HG03159 (cell line): ENCODE results near the gene ATP2B2.

Experiments
- ATAC-seq: cut with Tn5 transposase; IDR thresholded peaks from one replicate; pipeline ENCODE4 v1.9.1; 2021; ENCODE audit warnings: mild to moderate bottlenecking, moderate library complexity; ENCODE audit not compliant: unreplicated experiment

Gene ATP2B2

DNA sequence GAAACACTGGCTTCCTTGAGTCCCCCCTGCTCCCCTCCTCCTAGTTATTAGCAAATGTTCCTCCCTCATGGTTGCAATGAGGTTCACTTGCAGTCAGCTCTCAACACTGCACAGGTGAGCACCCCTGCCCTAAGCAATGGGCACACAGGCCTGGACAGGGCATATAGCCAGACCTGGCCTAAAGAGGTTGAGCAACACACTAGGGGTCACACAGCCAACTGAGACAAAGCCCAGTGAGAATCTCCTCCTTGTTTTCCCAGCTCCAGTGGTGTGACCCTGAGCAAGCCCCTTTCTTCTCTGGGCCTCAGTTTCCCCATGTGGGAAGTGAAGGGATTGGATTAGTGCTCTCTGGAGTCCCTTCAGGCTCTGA is 49.9 kb downstream of the ATP2B2 start:
- ATAC-seq: no peak

DNA sequence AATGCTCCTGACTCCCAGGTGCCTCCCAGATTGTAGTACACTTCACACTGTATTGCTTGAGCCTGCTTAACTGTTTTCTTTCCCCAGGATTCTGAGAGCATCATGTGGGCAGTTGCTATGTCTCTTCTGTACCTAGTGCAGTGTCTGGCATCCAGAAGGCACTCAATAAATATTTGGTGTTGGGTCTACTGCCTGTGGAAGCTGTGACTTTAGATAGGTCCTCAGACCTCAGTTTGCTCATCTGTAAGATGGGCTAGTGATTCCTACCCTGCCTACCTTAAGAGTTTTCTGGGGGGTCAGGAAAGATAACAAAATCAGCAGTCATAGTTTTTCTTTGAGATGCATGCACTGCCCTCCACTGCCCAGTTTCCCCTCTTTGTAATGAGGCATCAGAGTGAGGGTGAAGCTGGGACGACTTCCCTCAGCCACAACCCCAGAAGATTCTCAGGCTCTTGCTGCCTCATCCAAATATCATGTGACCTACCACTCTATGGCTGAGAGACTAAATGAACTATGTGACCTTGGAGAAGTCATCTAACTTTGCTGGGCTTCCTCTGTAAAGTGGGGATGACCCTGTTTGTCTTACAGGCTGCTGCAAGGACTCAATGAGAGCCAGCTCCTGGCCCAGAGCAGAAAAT is 50.4 kb downstream of the ATP2B2 start:
- no peak for ATAC-seq

DNA sequence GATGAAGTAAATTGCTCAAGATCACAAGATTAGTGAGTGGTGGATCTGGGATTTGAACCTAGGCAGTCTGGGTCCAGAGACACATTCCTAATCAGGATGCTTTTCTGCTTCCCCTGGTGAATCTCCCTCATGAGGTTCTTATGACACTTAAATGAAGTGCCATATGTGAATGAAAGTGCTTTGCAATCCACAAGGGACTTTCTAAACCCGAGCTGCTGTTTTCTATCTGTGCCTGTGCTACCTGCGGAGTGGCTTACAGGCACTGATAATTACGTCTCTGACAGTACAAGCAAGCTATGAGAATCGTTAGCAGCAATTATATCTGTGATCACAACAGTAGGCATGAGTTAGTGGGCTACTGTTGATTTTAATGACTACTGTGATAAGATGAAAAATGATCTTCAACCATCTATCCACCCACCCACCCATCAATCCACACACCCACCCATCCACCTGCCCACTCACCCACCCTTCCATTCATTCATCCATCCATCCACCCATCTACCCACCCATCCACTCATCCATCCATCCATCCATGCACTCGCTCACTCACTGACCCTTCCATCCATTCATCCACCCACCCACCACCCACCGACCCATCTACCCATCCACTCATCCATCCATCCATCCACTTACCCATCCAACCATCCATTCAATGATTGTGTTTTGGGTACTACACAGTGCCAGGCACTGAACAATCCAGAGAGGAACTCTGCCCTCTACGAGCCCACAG is 51.8 kb downstream of the ATP2B2 start:
- ATAC-seq: no peak

DNA sequence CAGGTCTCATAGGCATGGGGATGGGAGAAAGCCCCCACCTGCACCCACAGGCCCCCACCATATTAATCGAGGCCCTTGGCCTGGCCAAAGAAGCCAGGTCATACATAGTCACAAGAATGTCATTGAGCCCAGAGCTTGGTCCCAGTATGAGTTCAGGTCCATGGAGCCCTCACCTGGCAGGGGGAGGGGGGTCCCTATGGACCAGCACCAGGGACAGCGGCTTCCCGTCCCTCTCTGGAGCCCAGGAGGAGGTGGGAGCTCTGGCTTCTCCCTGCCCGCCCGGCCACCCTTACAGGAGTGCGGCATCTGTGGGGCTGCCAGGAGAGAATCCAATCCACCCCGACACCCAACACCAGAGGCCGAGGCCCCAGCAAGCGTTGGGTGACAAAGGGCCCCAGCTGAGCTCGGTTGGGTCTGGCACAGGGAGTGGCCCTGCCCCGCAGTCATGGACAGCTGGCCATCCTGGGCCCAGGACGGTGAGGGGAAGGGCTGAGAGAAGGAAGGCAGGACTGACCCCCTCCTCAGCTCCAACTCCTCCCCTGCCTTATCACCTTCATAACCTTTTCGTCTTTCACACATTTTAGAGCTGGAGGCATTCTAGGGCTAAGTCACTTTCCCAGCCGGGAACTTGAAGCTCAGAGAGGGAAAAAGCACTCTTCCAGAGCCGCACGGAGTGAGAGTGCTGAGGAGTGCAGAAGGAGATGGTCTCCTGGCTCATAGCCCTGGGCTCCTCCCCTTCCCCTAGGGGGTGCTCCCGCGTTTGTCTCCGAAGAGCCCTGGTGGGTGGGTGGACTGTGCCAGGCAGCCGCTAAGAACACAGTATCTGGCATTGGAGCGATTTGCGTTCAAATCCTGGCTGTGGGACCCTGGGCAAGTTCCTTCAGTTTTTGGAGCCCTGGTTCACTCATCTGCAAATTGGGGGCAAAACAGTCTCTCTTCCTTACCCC is 54.6 kb downstream of the ATP2B2 start:
- no peak for ATAC-seq

DNA sequence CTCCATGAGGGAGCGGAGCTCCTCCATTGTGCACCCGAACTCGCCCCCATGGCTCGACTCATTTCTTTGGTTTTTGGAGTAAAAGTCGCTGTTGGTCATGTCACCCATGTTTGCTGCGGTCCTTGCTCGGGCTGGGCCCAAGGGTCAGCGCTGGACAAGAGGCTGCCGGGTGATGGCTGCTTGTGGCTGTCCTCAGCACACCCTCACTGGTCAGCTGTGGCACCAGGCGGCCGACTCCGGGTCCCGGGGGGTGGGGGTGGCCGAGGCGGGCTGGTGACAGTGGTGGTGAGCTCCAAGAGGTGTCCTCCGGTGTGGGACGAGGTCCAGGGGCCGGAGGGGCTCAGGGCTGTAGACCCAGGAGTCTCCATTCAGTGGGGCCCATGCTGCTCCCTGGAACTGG is 56.0 kb downstream of the ATP2B2 start:
- ATAC-seq: no peak

DNA sequence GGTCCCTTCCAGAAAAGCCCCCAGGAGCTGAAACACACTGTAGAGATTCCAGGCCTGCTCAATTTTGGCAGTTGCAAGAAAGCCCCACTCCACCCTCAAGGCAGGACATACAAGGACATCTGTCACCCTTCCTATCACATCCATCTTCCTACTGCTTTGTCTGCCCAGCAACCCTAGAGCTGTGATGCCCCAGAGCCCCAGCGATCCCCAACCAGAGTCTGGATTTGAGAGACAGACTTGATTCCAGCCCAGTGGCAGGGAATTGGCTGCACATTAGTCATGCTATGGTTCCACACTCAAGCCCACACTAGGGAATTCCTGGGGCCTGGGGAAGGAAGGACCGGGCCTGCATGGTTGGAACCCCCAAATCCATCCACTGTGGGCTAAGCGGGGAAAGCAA is 56.8 kb downstream of the ATP2B2 start:
- no peak for ATAC-seq

DNA sequence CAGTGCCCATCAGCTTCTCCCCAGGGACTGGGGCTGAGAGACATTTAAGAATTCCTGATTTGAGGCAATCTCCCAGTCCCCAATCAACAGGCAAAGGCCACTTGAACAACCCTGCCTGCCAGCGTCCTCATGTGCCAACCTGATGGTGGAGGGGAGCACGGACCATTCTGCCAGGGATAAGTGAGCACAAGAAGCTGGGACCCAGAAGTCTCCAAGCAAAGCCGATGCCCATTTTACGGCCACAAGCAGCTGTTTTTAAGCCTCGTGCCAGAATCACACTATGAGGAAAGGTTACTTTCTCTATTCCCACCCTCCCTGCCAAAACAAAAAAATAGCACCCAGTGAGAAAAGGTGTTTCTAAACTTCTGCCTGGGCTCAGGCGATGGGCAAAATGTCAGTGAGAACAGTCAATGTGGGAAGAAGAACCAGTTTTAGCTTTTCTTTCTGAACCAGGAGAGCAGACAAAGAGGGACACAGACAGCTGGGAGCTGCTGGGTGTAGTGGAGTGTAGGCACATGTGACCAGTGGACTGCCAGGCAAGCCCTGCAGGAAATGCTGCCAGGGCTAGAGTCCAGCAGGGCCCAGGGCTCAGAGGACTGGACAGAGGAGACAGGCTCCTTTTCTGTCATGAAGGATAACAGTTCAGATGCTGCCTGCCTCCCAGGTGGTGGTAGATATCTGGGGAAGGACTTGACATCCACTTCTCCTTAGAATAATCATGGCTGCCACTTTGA is 57.7 kb downstream of the ATP2B2 start:
- ATAC-seq: no peak

DNA sequence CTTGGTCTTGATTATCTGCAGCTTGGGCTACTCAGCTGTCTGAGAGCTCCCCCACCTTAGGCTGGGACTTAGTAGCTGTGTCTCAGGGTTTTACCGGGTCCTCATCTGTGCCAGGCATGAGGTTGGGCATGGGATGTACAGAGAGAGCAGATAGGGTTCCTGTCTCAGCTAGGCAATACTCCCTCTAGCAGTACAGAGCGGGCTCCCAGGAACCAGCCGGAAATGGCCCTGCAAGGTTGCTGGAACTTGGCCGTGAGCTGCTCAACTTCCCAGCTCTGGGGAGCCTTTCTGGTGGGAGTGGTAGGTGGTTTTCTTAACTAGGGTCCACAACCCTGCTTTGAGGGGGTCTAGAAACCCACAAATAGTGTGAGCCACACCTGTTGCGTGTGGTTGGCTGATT is 58.3 kb downstream of the ATP2B2 start:
- ATAC-seq: no peak

DNA sequence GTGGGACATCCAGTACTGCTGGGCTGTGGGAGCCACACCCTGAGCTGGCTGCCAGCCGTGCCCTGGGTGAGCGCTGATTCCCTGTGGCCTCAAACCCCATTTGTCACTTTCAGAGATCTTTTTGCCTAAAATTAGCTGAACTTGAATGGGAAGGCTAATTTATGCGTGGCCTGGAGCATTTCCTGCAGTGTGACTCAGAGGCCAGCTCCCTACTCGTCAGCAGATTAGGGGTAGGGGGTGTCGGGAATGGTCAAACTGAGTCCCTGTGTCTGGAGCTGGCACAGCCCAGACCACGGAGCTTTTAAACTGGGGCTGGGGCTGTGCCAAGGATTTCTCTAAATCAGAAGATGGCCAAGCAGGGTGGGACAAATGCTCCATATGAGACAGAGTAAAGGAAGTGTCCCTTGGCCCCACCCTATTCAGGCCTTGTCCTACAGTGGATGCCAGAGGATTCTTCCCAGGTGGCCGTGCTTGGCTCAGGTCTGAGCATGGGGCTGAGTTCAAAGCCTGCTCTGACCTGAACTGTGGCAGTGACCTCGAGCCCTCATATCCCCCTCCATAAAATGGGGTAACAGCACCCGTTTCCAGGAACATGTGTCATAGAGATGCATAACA is 59.7 kb downstream of the ATP2B2 start:
- no peak for ATAC-seq

DNA sequence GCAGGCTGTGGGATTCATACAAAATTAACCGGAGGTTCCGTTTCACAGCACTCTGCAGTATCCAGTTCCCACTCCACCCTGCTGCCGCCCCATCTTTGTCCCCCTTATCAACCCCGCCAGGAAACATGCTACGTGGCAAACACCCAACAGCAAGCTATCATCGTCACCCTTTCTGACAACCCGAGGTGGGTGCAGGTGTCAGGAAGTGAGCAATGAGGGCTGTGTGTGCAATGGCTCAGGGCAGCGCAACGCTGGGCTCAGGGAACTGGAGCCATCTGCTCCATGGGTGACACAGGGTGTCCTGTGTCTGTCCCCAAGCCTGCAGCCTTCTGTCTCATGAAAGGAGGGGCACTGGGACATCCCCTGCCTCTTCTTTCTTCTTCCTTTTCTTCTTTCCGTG is 60.9 kb downstream of the ATP2B2 start:
- no peak for ATAC-seq

DNA sequence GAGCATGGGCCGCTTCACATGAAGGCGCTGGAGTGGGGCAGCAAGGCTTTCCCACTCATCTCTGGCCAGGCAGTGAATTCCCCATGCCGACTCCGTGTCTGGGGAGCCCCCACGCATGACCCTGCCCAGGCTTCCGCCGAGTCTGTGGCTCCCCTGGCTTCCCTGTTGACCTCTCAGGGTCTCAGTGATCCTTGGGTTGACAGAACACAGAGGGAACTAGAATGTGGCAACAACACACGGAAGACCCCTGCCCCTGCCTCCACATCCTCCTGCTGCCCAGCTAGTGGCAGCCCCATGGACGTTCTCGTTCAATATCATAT is 61.3 kb downstream of the ATP2B2 start:
- no peak for ATAC-seq

DNA sequence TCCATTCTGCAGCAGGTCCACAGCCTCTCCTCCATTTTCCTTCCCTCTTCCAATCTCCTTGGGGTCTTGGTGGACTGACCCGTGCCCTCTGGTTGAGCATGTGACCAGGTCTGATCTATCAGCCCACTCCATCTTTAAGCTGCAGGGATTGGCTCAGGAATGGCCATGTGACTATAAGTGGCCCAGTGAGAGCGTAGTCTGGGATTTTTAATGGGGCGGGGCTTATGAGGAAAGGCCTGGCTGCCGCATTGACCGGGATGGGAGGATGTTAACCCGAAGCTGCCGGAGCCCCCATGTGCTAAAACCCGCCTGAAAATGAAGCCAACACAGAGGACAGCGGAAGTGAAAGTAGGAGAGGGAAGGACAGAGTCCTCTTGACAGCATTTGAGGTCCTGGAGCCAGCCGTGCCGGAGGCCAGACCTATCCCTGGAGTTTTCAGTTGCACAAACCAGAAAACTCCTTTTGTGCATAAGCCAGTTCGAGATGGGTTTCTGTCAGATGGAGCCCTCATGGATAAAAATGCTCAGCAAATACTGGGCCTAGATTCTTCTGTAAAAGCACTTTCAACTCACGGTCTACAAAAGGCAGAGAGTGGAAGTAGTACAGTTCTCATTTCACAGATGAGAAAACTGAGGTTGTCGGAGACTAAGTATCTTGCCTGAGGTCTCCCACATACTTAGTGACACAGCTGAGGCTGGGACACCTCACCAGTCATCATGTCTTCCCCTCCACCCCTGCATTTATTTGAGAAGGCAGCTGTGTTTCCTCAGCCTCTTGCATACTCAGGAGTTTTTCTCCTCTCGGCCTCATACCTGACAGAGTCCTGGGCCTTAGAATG is 61.9 kb downstream of the ATP2B2 start:
- no peak for ATAC-seq

DNA sequence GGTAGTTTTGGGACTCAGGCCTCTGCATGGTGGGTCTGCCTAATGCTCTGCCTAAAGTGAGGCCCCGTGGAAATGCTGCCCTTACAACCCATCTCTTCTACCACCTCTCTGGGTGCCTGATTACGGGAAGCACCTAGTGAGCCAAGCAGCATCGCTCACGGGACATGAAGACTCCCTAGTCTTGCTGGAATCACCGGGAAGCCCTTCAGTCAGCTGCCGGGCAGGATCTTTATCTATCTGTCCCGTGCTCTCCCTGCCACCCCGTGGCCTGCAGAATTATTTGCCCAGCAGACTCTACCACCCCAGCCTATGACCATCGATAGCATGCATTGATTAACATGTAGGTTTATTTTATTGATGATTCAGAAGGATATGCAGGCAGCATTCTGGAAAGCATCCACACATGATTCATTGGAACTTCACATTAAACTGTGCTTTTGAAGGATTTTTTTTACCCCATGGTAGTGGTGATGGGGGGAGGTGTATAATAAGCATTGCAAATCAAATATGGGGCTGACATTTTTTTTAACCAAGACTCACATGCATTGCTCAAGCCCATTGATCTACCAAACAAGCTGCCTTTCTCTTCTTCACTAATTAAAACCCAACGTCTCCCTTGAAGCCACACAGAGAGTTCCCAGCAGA is 63.1 kb downstream of the ATP2B2 start:
- no peak for ATAC-seq

DNA sequence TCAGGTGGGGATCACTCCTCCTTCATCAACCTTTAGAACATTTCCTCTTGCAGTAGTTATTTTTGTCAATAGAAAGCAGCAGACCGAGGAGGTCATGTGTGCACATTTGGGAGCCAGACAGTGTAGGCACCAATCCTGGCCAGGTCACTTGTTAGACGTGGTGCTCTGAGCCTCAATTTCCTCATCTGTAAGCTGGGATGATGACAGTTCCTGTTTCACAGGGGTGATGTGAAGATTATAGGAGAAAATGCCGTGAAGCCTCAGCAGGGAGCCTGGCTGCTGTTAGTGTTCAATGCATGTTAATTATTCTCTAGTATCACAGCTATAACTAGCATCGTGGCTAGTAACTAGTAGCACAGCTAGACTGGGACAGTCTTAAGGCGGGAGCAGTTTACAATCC is 64.7 kb downstream of the ATP2B2 start:
- ATAC-seq: no peak

DNA sequence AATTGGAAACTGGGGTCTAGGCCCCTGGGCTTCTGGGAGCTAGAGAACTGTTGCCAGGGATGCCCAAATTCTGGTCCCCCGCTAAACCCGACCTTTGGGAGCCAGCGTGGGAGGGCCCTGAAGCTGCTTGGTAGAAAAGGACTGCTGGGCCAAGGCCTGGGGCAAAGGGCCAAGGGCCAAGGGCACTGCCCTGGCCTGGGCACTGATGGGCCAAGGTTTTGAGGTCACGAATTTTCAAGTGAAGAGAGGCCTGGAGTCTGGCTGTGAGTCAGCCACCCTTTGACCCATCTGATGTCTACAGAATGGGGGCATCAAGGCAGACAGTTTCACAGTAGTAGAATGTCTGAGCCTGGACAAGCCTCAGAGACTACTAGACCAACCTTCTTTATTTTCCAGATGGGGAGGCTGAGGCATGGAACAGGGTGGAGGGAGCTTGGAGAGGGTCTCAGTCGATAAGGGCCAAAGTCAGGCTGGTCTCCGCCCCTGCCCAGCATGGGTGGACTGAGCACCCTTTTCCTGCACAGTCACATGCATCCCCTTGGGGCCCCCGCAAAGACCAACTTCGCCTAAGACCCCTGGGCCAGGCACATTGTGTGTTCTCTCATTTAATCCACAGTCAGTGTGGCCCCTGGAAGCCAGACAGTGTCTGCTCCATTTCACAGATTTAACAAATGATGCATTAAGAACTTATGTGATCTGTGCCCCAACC is 66.3 kb downstream of the ATP2B2 start:
- no peak for ATAC-seq

DNA sequence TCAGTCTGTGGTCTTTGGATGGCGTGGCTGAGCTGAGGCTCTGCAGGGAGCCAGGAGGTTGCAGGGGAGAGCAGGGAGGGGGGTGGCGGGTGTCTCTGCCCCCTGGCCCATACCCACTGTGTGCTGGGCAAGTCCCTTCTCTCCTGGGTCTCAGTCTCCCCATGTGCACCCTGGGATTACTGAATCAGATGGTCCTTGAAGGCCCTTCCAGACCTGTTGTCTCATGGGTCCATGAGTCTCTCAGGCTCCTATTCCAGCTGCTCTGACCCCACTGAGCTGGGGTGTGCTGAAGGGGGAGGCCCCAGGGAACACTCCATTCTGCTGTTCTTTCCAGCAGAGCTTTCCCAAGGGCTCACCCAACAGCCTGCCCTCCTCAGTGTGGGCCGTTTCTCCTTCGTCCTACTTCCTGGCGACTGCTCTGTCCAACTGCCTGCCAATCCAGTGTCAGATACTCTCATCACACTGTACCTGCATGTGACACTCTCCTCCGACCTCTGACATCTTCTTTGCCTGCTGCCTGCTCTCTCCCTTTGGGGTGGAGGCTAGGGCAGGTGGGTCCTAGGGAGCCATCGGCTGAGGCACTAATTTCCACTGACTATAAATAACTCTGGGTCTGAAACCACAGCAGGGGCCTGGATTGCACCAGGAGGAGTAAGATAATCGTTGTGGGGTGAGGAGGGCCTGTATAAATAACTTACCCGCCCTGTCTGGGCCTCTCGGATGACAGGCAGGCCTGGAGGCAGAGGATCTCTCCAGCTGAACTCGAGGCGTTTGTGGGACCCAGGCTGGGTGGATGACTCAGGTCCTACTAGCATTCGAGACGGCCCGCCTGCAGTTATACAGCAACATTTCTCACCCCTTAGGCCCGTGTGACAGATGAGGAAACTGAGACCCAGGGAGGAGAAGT is 67.1 kb downstream of the ATP2B2 start:
- ATAC-seq: no peak

DNA sequence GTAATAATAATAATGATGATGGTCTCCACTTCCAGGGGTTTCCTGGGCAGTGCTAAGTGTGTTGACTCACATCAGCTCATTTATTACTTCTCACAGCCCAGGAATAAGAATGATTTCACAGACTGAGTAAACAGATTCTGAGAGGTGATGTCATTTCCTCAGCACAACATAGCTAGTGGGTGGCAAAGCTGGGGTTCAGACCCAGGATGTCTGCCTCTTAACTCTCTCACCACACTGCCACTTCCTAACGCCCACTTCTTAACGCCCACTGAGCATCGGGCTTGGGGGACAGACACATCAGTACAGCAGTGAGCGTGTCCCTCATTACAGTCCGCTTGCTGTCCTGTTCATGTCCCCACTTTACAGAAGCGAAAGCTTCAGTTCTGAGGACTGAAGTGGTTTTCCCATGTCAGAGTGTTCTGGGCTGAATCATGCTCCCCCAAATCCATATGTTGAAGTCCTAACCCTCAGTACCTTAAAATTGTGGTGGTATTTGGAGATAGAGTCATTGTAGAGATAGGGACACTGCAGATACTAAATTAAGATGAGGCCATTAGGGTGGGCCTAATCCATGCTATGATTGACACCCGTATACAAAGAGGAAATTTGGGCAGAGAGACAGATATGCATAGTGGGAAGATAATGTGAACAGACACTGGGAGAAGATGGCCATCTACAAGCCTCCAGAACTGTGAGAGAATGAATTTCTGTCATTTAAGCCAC is 68.0 kb downstream of the ATP2B2 start:
- ATAC-seq: peak; percentile 45
